Testis (tissue), 3 donors: ENCODE data around the gene CFAP126. TPM values are rescaled to one million over a fixed set of nuclear protein-coding genes. Genes with fewer than 3 reads are reported as not detected.
"Not testable (repeated sequence)": the region's sequence is repeated elsewhere in the genome, so short reads cannot be mapped to it uniquely, and the experiment has no call there.

Experiments
- DNase-seq: peaks from one replicate; pipeline ENCODE4 v3.0.0-alpha.2; 2019
- H3K27ac ChIP-seq, 2 donors: fragments of 200-600 bp; sonication (generic); one replicate each; pipeline ENCODE4 v1.5.1; 2019
- H3K27me3 ChIP-seq: fragments of 200-600 bp; sonication (generic); one replicate; pipeline ENCODE4 v1.5.1; 2019
- H3K36me3 ChIP-seq: fragments of 200-600 bp; sonication (generic); one replicate; pipeline ENCODE4 v1.5.1; 2017; ENCODE audit warnings: low read depth; ENCODE audit errors: missing control alignments
- H3K4me1 ChIP-seq: fragments of 200-600 bp; sonication (generic); one replicate; pipeline ENCODE4 v1.5.1; 2019
- H3K4me3 ChIP-seq, 2 donors: fragments of 200-600 bp; sonication (generic); one replicate each; pipeline ENCODE4 v1.5.1; 2017 to 2019
- H3K9me3 ChIP-seq: fragments of 200-600 bp; sonication (generic); one replicate; pipeline ENCODE4 v1.5.1; 2017
- CTCF ChIP-seq, 3 experiments: fragments of 450-650 bp in 2 of 3; fragments of 200-600 bp in 1 of 3; sonication (generic) in 1 of 3; IDR thresholded peaks; one replicate each; pipeline ENCODE4 v1.5.1; 2016 to 2019; ENCODE audit warnings: antibody characterized with exemption in 3 of 3, mild to moderate bottlenecking in 2 of 3, moderate library complexity in 1 of 3
- POLR2A ChIP-seq: fragments of 450-650 bp; IDR thresholded peaks from one replicate; pipeline ENCODE4 v1.6.1; 2017; ENCODE audit warnings: antibody characterized with exemption, mild to moderate bottlenecking, moderate library complexity
- WGBS, 2 donors: methylation state at CpG; one replicate each; pipeline ENCODE4 v1.1.5; 2018; 5-methylcytosine and 5-hydroxymethylcytosine counted together
- intact Hi-C: fragments of 100-400 bp; cut with DNase I; formaldehyde crosslinking; loops from one replicate; pipeline ENCODE4 v1.15.1; 2023; ENCODE audit warnings: low total_unique reads
- polyA plus RNA-seq: library from polyadenylated mRNA; stranded (reverse); fragments of 350-450 nt; fragmentation: Illumina TruSeq; extraction: RNeasy Lipid Tissue Mini Kit (QIAGEN cat#74804); gene quantifications from one replicate; pipeline ENCODE4 v1.2.3, GENCODE V29; 2014; ENCODE audit warnings: low read depth, low replicate concordance; ENCODE audit not compliant: insufficient read depth
- small RNA-seq, 2 donors: library from RNA; depleted of rRNA; stranded (forward); fragments of <200 nt; gene quantifications; one replicate each; pipeline ENCODE3, GENCODE V24; 2016
- total RNA-seq, 2 donors: library from RNA; depleted of rRNA; stranded (reverse); fragments of >200 nt; gene quantifications; one replicate each; pipeline ENCODE4 v1.2.3, GENCODE V29; 2016

CFAP126 gene
- total and polyA plus RNA-seq, 3 donors from 2014 or later = 3.8 to 45.4 (median 13.9) TPM

DNA sequence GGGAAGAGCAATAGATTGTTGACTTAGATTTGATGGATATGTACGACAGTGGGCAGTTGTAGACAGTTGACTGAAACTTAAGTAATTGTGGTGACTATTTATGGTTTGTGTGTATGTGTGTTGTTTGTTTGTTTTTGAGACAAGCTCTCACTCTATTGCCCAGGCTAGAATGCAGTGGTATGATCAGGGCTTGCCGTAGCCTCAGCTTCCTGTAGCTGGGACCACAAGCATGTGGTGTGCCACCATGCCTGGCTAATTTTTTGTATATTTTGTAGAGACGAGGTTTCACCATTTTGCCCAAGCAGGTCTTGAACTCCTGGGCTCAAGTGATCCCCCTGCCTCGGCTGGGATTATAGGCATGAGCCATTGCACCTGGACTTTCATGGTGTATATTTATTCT, 43.7 kb downstream of the CFAP126 start:
- intact Hi-C loops = no loop called here
- no peak for DNase-seq
- Histone ChIP-seq H3K9me3 (no peaks in the 10 kb centered on the region), H3K4me1 (no peaks in the 10 kb centered on the region), H3K27me3 (no peaks in the 10 kb centered on the region), H3K36me3 (no peaks in the 10 kb centered on the region), H3K27ac (no peak overlapping the region), H3K4me3 (no peak overlapping the region)
- TF ChIP-seq CTCF (IDR thresholded peaks at IDR 0.05) (no peak), POLR2A (no peak)
- WGBS, 2 donors = 84 to 94% methylated on average over 4 of the region's 4 CpGs

DNA sequence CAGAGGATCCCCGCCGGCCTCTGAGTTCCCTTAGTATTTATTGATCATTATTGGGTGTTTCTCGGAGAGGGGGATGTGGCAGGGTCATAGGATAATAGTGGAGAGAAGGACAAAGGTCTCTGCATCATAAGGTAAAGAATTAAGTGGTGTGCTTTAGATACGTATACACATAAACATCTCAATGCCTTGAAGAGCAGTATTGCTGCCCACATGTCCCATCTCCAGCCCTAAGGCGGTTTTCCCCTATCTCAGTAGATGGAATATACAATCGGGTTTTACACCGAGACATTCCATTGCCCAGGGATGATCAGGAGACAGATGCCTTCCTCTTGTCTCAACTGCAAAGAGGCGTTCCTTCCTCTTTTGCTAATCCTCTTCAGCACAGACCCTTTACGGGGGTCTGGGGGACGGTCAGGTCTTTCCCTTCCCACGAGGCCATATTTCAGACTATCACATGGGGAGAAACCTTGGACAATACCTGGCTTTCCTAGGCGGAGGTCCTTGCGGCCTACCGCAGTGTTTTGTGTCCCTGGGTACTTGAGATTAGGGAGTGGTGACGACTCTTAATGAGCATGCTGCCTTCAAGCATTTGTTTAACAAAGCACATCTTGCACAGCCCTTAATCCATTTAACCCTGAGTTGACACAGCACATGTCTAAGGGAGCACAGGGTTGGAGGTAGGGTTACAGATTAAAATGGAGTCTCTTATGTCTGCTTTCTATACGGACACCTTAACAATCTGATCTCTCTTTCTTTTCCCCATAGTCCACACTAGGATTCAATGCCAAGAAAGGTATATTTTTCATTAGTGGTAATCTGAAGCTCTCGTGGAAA, 51.6 kb downstream of the CFAP126 start:
- intact Hi-C loops, H3K36me3 ChIP-seq, H3K4me3 ChIP-seq, H3K27me3 ChIP-seq, H3K9me3 ChIP-seq, DNase-seq, H3K27ac ChIP-seq: not testable (repeated sequence)
- H3K4me1 ChIP-seq = peaks cover 15% of the 10 kb centered on the region
- 70 to 75% methylated on average over 17 of the region's 17 CpGs for WGBS, 2 donors

Small RNA genes within 50 kb of the gene (small RNA-seq; reads per million reads assigned to genes)
- gene AL592295.2 (0 to 0.09 reads per million in 2 donors), gene RNU6-481P (0 to 0.09 reads per million in 2 donors)

Other genes starting within 250 kb of the CFAP126 start
- 10 to 100 TPM; 76.8 to 88.6 TPM for gene PFDN2, start 249.8 kb downstream of the CFAP126 start, total RNA-seq
- gene PFDN2, start 249.8 kb downstream of the CFAP126 start, polyA plus RNA-seq = 96.3 TPM
- 10 to 100 TPM; 44.8 to 51.1 TPM for gene NIT1, start 249.8 kb downstream of the CFAP126 start, total RNA-seq
- gene NIT1, start 249.8 kb downstream of the CFAP126 start, polyA plus RNA-seq = 51.1 TPM
- 10 to 100 TPM; 53.8 to 54.0 TPM for gene DEDD, start 235.2 kb downstream of the CFAP126 start, total RNA-seq
- gene DEDD, start 235.2 kb downstream of the CFAP126 start, polyA plus RNA-seq = 92.7 TPM
- 10 to 100 TPM; 36.9 to 68.3 TPM for gene UFC1, start 213.9 kb downstream of the CFAP126 start, total RNA-seq
- 129 TPM for gene UFC1, start 213.9 kb downstream of the CFAP126 start, polyA plus RNA-seq
- 10 to 100 TPM; 49.5 to 51.2 TPM for gene USP21, start 208.4 kb downstream of the CFAP126 start, total RNA-seq
- gene USP21, start 208.4 kb downstream of the CFAP126 start, polyA plus RNA-seq = 45.6 TPM
- gene PPOX, start 201.4 kb downstream of the CFAP126 start, total RNA-seq = 10 to 100 TPM; 19.5 to 24.8 TPM
- 20.5 TPM for gene PPOX, start 201.4 kb downstream of the CFAP126 start, polyA plus RNA-seq
- gene B4GALT3, start 190.4 kb downstream of the CFAP126 start, total RNA-seq = 10 to 100 TPM; 46.3 to 62.2 TPM
- 56.2 TPM for gene B4GALT3, start 190.4 kb downstream of the CFAP126 start, polyA plus RNA-seq
- gene ADAMTS4, start 168.8 kb downstream of the CFAP126 start, total RNA-seq = 1 to 10 TPM; 2.4 to 3.2 TPM
- gene ADAMTS4, start 168.8 kb downstream of the CFAP126 start, polyA plus RNA-seq = 2.7 TPM
- gene NDUFS2, start 165.5 kb downstream of the CFAP126 start, total RNA-seq = 100 to 1,000 TPM; 117 to 129 TPM
- gene NDUFS2, start 165.5 kb downstream of the CFAP126 start, polyA plus RNA-seq = 82.9 TPM
- 10 to 100 TPM in 1 of 2 donors, 1 to 10 TPM in 1; 2.1 to 13.3 TPM for gene FCER1G, start 152.6 kb downstream of the CFAP126 start, total RNA-seq
- gene FCER1G, start 152.6 kb downstream of the CFAP126 start, polyA plus RNA-seq = 60.9 TPM
- gene APOA2, start 144.2 kb downstream of the CFAP126 start, total RNA-seq = not detected
- gene APOA2, start 144.2 kb downstream of the CFAP126 start, polyA plus RNA-seq = 1.6 TPM
- gene TOMM40L, start 141.8 kb downstream of the CFAP126 start, total RNA-seq = 1 to 10 TPM; 4.7 to 6.0 TPM
- 7.5 TPM for gene TOMM40L, start 141.8 kb downstream of the CFAP126 start, polyA plus RNA-seq
- under 1 TPM; 0.31 to 0.68 TPM for gene NR1I3, start 129.7 kb downstream of the CFAP126 start, total RNA-seq
- gene NR1I3, start 129.7 kb downstream of the CFAP126 start, polyA plus RNA-seq = 0.57 TPM
- gene PCP4L1, start 109.1 kb downstream of the CFAP126 start, total RNA-seq = 1 to 10 TPM in 1 of 2 donors, under 1 TPM in 1; 0.79 to 3.0 TPM
- gene PCP4L1, start 109.1 kb downstream of the CFAP126 start, polyA plus RNA-seq = 4.3 TPM
- gene MPZ, start 57.9 kb downstream of the CFAP126 start, total RNA-seq = 1 to 10 TPM; 2.3 to 4.2 TPM
- gene MPZ, start 57.9 kb downstream of the CFAP126 start, polyA plus RNA-seq = 4.7 TPM
- 10 to 100 TPM; 55.3 to 84.2 TPM for gene SDHC, start 53.5 kb downstream of the CFAP126 start, total RNA-seq
- 188 TPM for gene SDHC, start 53.5 kb downstream of the CFAP126 start, polyA plus RNA-seq
- 10 to 100 TPM in 1 of 2 donors, 1 to 10 TPM in 1; 7.2 to 19.9 TPM for gene FCGR2A, start 137.6 kb upstream of the CFAP126 start, total RNA-seq
- 15.4 TPM for gene FCGR2A, start 137.6 kb upstream of the CFAP126 start, polyA plus RNA-seq
- 1 to 10 TPM in 1 of 2 donors, under 1 TPM in 1; 0.94 to 2.5 TPM for gene HSPA6, start 156.7 kb upstream of the CFAP126 start, total RNA-seq
- 2.8 TPM for gene HSPA6, start 156.7 kb upstream of the CFAP126 start, polyA plus RNA-seq
- gene FCGR3A, start 181.9 kb upstream of the CFAP126 start, total RNA-seq = 1 to 10 TPM; 2.0 to 5.5 TPM
- 25.7 TPM for gene FCGR3A, start 181.9 kb upstream of the CFAP126 start, polyA plus RNA-seq